Right renal pelvis (tissue), 4 donors: ENCODE data around the gene MKI67. TPM values are rescaled to one million over a fixed set of nuclear protein-coding genes. Genes with fewer than 3 reads are reported as not detected.
"Not testable (repeated sequence)": the region's sequence is repeated elsewhere in the genome, so short reads cannot be mapped to it uniquely, and the experiment has no call there.

Experiments
- DNase-seq, 4 donors: peaks; one replicate each; pipeline ENCODE4 v3.0.0-alpha.2; 2013; ENCODE audit warnings: low read depth in 4 of 4, low spot score in 3 of 4, missing footprints in 1 of 4
- polyA plus RNA-seq, 4 donors: library from polyadenylated mRNA; unstranded; fragments of 120-200 nt; gene quantifications; one replicate each; pipeline ENCODE4 v1.2.1, GENCODE V29; 2013; ENCODE audit not compliant: insufficient read length in 4 of 4

Gene MKI67
- polyA plus RNA-seq, 4 donors, result 46.6 to 52.5 (median 50.1) TPM

DNA sequence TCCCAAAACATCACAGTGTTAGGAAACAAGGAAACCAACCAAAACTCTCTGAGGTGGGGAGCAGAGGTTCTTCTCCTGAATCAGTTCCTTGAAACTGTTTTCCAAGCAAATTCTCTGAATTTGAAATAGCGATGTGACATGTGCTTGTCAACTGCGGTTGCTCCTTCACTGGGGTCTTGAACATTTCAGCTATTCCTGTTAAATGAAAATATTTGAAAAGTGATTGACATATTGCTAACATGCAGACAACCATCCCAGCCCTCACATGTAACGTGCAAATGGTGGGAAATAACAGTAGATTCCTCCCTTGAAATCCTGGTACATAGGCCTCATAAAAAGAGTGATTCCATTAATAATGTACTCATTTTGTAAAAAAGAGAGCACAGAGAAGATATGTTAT is 15.9 kb downstream of the MKI67 start:
- no peak for DNase-seq

DNA sequence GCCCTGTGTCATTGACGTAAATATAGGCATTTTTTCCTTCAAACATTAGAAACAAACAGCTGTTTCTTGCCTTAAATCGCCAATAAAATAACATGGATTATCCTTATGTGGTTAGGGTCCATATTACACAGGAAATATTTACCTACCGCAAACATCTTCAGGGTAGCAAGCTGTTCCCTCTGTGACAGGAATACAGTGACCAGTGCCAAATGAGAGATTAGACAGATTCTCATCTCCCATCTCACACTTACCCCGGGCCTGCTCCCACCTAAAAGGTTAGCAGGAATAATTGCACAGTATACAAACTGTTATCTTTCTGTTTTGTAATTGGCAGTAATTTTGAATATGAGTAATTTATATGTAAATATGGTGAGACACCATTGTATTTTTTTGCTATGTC is 16.5 kb downstream of the MKI67 start:
- DNase-seq, result no peak

DNA sequence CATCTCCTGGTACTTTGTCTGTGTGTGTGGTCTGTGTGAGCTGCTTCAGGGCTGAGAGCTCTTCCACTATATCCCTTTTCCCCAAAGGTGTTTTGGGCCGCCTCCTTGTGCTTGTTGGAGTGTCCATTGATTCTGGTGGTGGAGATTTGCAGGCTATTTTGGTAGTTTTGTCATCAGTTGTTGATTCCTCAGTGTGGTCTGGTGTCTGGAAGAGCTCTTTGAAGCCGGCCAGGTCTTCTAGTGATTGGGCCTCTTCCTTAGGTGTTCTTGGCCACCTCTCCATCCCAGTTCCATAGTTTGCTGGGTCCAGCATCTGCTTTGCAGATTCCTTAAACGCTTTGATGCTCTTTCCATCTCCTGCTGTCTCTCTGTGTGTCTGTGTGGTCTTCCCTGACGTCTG is 20.8 kb downstream of the MKI67 start:
- no peak for DNase-seq

DNA sequence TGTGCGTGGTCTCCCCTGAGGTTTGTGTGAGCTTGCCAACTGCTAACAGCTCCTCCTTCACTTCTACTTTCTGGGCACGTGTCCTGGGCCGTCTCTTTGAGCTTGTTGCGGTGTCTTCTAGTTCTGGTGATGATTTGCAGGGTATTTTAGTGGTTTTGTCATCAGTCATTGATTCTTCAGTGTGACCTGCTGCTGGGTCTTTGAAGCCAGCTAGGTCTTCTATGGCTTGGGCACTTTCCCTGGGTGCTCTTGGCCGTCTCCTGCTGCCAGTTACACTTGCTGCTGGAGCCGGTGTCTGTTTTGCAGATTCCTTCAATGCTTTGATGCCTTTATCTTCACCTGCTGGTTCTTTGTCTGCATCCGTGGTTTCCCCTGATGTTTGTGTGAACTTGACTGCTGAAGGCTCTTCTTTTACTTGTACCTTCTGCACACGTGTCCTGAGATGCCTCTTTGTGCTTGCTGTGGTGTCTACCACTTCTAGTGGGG is 23.0 kb downstream of the MKI67 start:
- DNase-seq, result no peak

DNA sequence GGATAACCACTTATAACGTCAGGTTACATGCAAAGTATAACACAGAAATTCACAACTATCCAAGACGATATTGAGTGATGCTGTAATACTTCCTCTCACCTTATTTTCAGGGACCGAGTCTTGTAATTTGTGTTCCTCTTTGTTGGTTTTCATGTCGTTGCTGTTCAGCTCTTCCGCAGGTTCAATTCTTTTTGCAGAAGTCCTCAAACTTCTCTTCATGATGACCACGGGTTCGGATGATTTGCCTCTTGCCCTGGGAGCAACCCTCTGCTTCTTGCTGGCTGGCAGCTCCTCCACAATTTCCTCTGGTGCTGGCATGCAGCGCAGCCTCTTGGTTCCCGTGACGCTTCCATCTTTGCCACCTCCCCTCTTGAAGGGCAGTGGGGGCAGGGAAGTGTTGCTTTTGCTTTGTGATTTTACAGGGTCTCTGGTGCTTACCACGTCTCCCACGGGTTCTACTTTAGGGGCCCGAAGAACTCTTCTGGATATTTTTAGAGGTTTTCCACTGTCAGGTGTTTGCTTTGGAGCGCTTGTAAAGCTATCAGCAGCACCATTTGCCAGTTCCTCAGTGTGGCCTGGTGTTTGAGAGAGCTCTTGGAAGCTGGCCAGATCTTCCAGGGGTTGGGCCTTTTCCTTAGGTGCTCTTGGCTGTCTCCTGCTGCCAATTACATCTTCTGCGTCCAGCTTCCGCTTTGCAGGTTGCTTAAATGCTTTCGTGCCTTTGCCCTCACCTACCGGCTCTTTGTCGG is 23.6 kb downstream of the MKI67 start:
- DNase-seq, result no peak

DNA sequence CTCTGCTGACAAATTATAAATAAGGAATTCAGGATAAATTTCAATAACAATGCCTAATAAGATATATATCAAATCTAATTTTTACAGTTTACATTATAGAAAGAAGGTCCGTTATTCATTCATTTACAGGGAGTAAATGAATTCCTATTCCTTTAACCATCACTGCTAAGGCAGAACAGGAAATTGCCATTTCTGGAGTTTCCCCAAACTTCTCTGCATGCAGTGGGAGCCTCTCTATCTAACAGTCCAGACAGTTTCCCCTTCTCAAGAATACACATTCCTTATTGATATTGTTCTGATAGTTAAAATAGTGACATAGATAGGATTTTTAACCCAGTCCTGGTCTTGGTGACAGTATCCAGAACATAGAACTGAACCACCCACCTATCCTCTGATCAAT is 24.3 kb downstream of the MKI67 start:
- no peak for DNase-seq

DNA sequence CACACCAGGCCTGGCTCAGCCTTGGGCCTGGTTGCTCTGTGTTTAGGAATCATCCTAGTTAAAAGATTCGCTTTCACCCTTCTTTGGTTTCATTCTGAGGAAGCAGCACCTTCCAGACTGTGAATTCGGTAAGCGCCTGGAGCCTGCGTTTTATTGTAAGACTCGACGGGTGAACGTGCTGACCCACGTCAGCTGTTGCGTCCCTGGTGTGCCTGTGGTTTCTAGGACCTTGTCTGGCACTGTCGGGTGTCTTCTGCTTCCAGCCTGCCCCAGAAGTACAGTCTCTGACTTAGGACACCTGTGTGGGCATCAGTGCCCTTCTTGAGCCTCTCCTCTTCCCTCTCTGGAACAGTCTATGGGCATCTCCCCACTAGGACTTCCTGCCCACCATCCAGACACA is 26.3 kb downstream of the MKI67 start:
- DNase-seq, result no peak

DNA sequence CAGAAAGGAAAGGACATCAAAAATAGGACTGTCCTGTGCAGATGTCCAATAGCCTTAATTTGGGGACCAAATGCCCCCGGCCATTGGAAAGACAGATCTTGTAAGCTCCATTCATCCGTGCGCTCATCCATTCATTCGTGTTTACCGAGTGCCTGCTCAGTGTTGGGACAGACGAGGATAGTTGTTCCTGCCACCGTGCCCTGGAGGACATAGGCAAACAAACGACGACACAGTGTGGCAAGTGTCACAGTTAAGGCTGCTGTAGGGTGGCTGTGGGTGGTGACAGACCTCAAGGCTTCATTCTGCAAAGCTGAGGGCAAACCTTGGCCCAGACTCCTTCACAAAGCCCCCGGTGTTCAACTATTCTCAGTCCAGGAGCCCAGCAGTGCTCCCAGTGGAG is 27.6 kb downstream of the MKI67 start:
- DNase-seq, result no peak

DNA sequence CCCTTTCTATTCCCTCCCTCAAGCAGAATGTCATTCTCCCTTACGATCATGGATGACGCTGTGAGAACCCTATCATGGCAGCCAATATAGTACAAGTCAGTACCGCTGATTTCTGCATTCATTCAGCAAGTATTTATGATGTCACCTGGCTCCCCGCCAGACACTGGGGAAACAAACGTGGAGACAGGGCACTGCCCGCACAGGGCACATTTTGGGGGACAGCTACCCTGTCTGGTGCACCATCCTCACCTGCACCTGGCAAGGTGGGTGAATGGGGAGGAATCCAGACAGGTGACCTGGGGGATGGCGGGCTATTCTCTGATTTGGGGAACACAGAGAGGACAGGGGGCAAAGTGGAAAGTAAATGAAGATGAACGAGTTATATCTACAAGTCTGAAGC is 28.4 kb downstream of the MKI67 start:
- DNase-seq, result no peak

DNA sequence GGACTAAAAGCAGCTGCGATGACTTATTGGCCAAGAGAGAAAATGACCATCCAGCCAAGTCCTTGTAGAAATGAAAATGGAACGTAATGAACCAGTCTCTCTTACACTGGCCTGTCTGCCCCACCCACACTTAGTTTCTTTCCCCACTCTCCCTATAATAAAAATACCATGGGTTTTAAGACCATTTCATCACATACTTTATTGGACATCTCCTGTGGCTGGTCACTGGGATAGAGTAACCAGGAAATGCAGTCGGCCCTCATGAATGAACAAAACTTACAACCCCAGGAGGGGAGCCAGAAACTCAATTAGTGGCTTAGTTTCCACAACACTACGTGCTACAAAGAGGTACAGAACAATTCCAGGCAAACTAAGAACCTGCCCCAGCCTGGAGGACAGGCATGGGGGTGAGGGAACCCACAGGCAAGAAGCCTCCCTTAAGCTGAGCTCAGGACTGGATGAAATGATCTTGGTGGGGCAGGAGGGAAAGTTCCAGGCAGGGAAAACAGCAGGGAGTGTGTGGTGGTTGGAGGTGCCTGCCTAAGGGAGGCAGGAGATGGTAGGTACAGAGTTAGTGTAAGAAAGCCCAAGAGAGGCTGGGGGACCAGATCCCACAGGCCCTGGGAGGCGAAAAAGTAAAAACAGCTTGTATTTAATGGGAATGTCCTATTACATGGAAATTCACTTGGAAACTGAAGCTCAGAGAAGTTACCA is 29.6 kb downstream of the MKI67 start:
- DNase-seq, result no peak

DNA sequence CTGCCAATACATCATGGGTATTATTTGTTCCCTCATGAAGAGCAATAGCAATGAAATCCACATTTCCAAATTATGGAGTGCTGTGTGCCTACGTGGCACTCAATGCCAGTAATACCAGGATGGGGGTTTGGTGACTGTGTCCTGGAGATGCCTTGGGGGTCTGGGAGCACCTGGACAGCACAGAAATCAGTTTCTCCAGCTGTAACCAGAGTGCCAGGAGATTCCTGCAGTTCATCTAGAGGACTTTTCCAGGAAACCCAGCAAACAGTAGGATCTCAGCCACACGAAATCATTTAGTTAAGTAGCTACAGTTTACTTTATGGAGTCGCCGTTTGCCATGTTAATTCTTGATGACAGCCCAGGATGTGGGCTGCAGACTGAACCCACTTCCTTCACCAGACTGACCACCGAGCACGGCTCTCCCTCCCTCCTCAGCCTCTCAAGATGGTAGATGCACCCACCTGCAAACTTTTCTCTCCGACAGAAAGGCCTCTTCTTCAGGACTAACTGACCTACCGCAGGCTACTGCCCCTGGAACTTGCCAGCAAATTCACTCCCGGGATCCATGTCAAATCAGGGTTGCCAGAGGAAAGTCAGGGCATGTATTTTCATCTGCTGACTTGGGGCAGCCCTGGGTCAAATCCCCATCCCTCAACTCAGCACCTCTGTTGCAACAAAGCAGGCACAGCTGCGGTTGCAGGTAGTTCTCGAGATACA is 30.3 kb downstream of the MKI67 start:
- DNase-seq, result no peak

DNA sequence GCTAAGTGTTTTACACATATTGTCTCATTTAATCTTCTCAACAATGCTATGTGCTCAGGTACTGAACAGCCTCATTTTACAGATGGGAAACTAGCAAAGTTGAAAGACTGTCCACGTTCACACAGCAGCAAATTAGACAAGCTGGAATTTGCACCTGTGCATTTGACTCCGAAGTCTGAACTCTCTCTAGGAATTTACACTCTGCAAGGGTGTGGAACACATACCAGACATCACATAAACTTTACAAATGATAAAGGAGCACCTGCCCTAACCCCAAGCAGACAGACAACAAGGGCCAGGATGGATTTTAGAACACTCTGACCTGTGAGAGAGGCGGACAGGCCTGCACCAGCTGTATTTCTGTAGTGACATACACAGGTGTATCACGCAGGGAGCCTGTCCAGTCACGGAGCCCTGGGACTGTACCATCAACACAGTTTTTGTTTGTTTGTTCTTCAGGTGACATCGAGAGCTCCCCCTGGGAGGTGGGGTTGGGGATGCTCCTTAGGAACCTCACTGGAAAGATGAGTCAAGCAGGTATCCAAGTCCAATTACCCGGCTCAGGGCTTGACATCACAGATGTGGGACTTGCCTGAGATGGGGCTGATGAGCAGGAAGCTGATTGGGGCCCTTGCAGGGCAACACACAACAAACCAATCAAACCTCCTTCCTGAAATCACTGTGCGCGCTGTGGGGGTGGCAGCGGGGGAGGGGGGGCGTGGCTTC is 31.0 kb downstream of the MKI67 start:
- no peak for DNase-seq

DNA sequence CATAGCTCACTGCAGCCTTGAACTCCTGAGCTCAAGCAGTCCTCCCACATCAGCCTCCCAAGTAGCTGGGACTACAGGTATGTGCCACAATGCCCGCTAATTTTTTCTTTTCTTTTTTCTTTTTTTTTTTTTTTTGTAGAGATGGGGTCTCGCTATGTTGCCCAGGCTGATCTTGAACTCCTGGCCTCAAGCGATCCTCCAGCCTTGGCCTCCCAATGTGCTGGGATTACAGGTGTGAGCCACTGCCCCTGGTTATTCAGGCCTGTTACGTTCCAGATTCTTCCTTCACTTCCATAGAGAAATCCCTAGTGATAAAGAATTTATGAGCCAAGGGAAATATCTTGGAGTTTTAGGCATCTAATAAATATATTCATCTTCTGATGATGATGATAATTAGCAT is 31.6 kb downstream of the MKI67 start:
- DNase-seq, result not testable (repeated sequence)

DNA sequence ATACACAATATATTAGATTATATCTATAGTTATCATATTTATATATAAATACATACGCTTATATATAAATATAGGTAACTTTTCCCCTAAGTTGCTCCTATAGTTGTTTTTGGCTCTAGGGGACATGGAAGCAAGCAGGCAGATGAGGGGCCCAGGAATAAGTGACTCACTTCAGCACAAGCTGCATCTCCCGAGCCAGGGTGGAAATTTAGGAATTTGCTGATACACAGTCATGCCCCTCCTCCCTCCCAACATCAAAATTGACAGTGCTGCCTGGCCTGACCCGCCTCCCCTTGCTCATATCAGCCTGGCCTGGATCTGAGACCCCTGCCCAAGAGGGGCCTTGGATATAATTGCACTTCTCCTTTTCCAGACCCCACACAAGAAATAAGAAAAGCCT is 33.8 kb downstream of the MKI67 start:
- no peak for DNase-seq

DNA sequence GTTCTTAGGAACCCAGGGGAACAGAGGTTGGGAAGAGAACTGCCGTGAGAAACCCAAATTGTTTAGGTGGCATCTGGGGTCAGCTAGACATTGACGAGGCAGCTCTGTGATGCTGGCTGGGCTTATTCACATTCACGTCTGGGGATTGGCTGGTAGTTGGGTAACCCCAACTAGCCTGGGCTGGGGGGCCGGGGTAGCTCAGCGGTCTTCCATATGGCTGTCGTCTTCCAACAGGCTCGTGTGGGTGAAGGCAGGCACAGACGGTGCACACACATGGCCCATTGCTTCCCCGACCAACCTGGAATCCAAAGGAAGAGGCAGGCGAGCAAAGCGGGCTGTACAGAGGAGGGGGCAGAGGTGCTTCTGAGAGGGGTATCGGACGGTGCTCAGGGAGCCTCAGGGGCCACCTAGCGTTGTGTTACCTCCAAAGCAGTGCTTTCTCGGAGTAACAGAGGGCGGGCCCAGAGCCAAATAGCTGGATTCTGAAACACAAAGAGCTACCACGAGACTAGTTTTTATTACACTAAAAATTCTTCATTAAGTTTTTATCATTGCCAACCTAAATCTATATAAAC is 34.5 kb downstream of the MKI67 start:
- DNase-seq, result no peak

DNA sequence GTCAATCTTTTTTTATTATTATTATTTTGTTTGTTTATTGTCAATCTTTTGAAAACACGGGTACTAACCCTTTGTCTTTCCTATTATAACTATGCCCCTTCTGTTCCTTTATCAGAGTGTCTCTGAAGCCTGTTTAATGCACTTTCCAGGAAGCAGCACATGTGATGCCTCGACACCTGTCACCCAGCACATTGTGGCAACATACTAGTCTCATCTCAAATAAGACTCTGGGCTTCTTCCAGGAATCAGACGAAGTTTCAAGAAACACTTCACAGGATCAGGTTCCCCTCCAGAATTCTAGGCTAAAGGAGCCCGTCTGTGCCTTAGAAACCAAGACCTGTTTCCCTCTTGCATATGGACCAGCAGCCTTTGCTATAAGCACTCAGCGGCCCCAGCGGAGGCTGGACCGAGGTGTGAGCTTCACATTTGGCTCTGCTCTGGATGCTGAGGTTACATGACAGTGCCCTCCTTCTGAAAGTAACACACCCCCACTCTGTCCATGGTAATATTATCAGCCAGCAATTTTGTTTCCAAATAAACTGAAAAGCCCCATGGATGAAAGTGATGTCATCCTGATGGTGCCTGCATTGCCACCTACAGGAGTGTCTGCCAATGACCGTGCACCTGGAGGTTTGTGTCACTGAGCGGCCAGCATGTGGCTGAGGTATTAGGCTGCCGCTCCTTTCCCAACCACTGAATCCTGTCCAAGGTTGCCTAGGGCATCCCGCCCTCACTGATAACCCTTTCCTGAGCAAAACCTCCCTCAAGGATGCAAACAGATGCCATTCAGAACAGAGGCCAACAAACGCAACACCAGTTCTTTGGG is 38.1 kb downstream of the MKI67 start:
- DNase-seq, result no peak

DNA sequence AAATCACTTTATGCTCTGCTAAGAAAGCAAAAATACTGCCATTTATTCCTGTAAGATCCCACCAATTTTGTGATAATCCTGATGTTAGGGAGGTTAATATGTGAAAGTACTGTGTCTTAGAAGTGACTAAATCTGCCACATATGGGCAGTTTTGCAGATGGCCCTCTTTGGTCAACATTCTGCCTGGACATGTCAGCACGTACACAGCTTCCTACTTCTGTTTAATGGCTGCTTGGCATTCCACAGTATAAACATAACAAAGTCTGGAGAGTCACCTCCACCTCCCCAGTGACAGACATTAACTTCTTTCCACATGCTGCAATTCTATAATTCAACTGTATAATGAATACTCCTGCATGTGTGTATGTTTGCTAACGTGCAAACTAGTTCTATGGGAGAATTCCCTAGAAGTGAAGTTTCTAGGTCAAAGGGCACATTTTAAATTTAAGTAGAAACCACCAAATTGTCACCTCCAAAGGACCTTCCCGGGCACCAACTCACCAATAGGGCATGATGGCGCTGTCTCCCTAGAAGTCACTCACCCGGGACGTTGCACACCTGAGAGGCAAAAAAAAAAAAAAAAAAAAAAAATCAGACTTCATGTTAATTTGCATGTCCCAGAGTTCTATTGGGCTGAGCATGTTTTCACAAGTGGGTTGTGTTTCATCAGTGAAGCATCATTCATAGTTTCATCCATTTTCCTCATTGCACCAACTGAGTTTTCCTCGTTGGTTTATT is 38.9 kb downstream of the MKI67 start:
- no peak for DNase-seq

DNA sequence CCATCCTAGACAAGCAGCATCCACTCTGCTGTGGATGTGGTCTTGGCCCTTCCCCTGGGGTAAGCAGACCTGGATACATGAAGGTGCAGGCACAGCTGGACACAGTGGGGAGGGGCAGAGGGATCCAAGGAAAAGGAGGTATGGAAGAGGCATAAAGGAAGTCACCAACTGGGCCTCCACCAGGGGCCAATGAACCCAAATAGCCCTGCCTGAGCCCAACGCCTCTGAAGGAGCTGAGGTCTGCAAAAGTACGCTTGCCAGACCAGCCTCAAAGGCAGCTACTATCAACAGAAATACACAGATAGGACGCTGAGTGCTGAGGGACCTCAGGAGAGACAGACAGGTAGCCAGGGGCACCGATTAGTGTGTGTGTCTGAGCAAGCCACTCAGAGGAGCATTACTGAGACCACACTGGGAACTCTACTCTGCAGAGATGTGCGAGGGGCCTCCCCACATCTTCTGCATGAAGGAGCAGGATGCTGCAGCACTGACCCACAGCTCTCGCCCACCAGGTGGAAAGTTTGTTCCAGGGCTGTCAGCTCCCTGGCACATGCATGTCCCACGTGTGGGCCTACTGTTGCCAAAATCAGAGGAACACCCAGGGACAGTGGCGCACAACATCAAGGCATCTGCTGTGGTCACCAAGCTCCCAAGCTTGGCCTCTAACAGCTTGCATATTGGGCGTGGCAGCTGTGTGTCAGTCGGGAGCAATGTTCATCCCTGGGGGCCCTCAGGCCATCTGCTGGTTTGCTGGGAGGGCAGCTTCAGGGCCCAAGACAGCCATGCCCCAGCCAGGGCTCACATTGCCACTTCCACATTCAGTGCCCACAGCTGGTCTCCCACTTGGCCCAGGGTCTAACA is 40.0 kb downstream of the MKI67 start:
- DNase-seq, result no peak
